SIG-M5 treated with dmso at 0.1 percent for 504 hours (cell line): ENCODE measurements around the gene KRTAP6-1.

Experiments used
- DNase-seq: peaks from one replicate; lab custom pipeline; 2025; ENCODE audit not compliant: unreplicated experiment; lab: John Stamatoyannopoulos, UW

Gene KRTAP6-1

GRCh38 chr21:30579346-30579745 is 34.4 kb downstream of the KRTAP6-1 start:
- no peak for DNase-seq

- no peak for DNase-seq
Measured at GRCh38 chr21:30577766-30578165, 36.0 kb downstream of the KRTAP6-1 start.

- no peak for DNase-seq
Measured at GRCh38 chr21:30567617-30568016, 46.1 kb downstream of the KRTAP6-1 start.

- no peak for DNase-seq
Measured at GRCh38 chr21:30563630-30564029, 50.1 kb downstream of the KRTAP6-1 start.
